CD8-positive, alpha-beta memory T cell (primary cell): ENCODE results near the gene HLA-F. TPM values are rescaled to one million over a fixed set of nuclear protein-coding genes. Genes with fewer than 3 reads are reported as not detected.

Experiments used
- CTCF ChIA-PET: fragments of 350-600 bp; sonication (Branson Sonifier 250); formaldehyde crosslinking; loops from one replicate; lab custom pipeline; 2021; ENCODE audit warnings: antibody characterized with exemption; lab: Charles Lee
- POLR2A ChIA-PET: fragments of 350-600 bp; sonication (Branson Sonifier 250); formaldehyde crosslinking; loops from one replicate; lab custom pipeline; 2021; ENCODE audit warnings: antibody characterized with exemption; lab: Charles Lee
- DNase-seq, 5 donors: peaks; one replicate each; pipeline versions ENCODE4 v3.0.0 to v3.0.0-alpha.2; 2020 to 2022; ENCODE audit warnings: mixed read lengths in 1 of 5
- H3K27ac ChIP-seq: one replicate; pipeline ENCODE4 v1.7.0; 2013; ENCODE audit warnings: low read depth, mild to moderate bottlenecking, low read length, moderate library complexity
- H3K27me3 ChIP-seq: 2 replicates; pipeline ENCODE4 v1.7.0; 2013; ENCODE audit warnings: low read length, mild to moderate bottlenecking; ENCODE audit not compliant: insufficient read depth, poor library complexity, severe bottlenecking
- H3K36me3 ChIP-seq: 2 replicates; pipeline ENCODE4 v1.7.0; 2013; ENCODE audit warnings: mild to moderate bottlenecking, low read length, moderate library complexity; ENCODE audit not compliant: insufficient read depth
- H3K4me1 ChIP-seq: 2 replicates; pipeline ENCODE4 v1.7.0; 2013; ENCODE audit warnings: mild to moderate bottlenecking, low read length, moderate library complexity; ENCODE audit not compliant: insufficient read depth
- H3K4me3 ChIP-seq: 2 replicates; pipeline ENCODE4 v1.7.0; 2013; ENCODE audit warnings: mild to moderate bottlenecking, low read length
- H3K9me3 ChIP-seq: 2 replicates; pipeline ENCODE4 v1.7.0; 2013; ENCODE audit warnings: mild to moderate bottlenecking, low read length
- H3K27ac Mint-ChIP-seq, 8 donors: one replicate each; pipeline ENCODE4 v1.8.0; 2020 to 2021; ENCODE audit warnings: mixed read lengths in 8 of 8, mild to moderate bottlenecking in 6 of 8, inconsistent platforms in 3 of 8, moderate library complexity in 3 of 8
- H3K27me3 Mint-ChIP-seq, 2 donors: one replicate each; pipeline ENCODE4 v1.8.0; 2020 to 2021; ENCODE audit warnings: mixed read lengths in 2 of 2, mild to moderate bottlenecking in 1 of 2, moderate library complexity in 1 of 2
- H3K36me3 Mint-ChIP-seq, 3 donors: one replicate each; pipeline ENCODE4 v1.8.0; 2020 to 2021; ENCODE audit warnings: mixed read lengths in 3 of 3, inconsistent platforms in 1 of 3, mild to moderate bottlenecking in 1 of 3
- H3K4me1 Mint-ChIP-seq, 3 donors: one replicate each; pipeline ENCODE4 v1.8.0; 2020 to 2021; ENCODE audit warnings: mixed read lengths in 3 of 3, inconsistent platforms in 1 of 3, mild to moderate bottlenecking in 1 of 3
- H3K4me3 Mint-ChIP-seq, 7 donors: one replicate each; pipeline ENCODE4 v1.8.0; 2020 to 2021; ENCODE audit warnings: mixed read lengths in 7 of 7, mild to moderate bottlenecking in 6 of 7, moderate library complexity in 4 of 7, inconsistent platforms in 2 of 7
- H3K9me3 Mint-ChIP-seq, 5 donors: one replicate each; pipeline ENCODE4 v1.8.0; 2020 to 2022; ENCODE audit warnings: mixed read lengths in 5 of 5, mild to moderate bottlenecking in 3 of 5, moderate library complexity in 2 of 5, inconsistent platforms in 1 of 5
- polyA plus RNA-seq: library from polyadenylated mRNA; unstranded; fragments of 300-500 nt; fragmentation: Illumina TruSeq; gene quantifications from one replicate; pipeline ENCODE4 v1.2.3, GENCODE V29; 2021
- total RNA-seq, 2 experiments: library from RNA; stranded (reverse); gene quantifications; one replicate each; pipeline ENCODE4 v1.2.3, GENCODE V29; 2021

HLA-F gene
- total and polyA plus RNA-seq, 3 experiments from 2014 or later = 222 to 500 (median 242) TPM

DNA sequence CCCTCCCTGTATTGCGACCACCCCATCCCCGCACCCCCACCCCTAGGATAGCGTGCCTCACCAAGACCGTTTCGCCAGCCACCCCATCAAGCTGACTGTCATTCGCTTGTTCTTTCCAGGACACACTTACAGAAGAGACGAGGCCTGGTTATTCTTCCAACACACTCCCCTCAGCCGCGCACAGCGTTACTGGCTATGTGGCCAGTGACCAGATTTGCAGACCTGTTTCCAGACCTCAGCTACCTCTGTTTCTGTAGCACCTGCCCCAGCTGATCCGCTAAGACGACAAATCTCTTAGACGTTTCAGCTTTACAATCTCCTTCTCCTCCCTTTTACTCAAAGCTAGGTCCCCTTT, 26.1 kb downstream of the HLA-F start:
- ChIA-PET POLR2A (interaction anchor here (0.6 to 1.7 kb wide), 9 partner anchors 9 to 1911 kb away, joined by 3 to 10 read pairs (median 3); partner anchors contain the start of gene PPP1R11), CTCF (interaction anchor here (1.0 to 8.7 kb wide), 10 partner anchors 9 to 99 kb away, joined by 3 to 126 read pairs (median 8); no protein-coding TSS in a partner anchor)
- H3K4me3 ChIP-seq = peak overlapping the region; percentile 89
- peaks cover 32% of the 10 kb centered on the region for H3K4me1 ChIP-seq
- no peaks in the 10 kb centered on the region for H3K27me3 ChIP-seq
- no peak for DNase-seq
- Mint-ChIP-seq H3K36me3 (peaks cover 0 to 24% (median 0%) of the 10 kb centered on the region in 3 donors), H3K4me3 (peak overlapping the region; percentile 91 to 99 (median 96)), H3K9me3 (no peaks in the 10 kb centered on the region), H3K4me1 (peaks cover 52 to 82% (median 60%) of the 10 kb centered on the region in 3 donors), H3K27ac (peak overlapping the region; percentile 29 to 98 (median 88)), H3K27me3 (peaks cover 0 to 4% of the 10 kb centered on the region in 2 donors)
- H3K27ac ChIP-seq = peak overlapping the region; percentile 51
- H3K36me3 ChIP-seq = no peaks in the 10 kb centered on the region
- no peaks in the 10 kb centered on the region for H3K9me3 ChIP-seq

DNA sequence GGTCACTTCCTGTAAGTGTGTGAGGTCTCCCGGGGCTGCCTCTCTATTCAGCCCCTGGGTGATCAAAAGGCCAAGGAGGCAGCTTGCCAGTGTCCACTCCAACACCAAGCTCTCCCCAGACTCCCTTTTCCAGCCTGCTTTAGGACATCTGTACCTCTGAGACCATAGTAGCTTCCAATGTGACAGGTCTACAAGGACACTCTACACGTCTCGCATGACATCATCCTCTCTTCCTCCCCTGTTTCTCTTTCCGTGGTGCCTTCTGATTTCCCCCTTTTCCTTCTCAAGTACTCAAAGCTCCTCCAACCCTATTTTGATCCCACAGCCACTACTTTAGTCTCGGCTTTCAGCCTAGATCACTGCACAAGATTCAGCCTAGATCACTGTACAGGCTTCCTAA, 26.4 kb downstream of the HLA-F start:
- no peaks in the 10 kb centered on the region for H3K9me3 Mint-ChIP-seq
- Histone ChIP-seq H3K27ac (peak overlapping the region; percentile 51), H3K36me3 (no peaks in the 10 kb centered on the region), H3K4me3 (peak overlapping the region; percentile 89), H3K9me3 (no peaks in the 10 kb centered on the region), H3K4me1 (peaks cover 32% of the 10 kb centered on the region), H3K27me3 (no peaks in the 10 kb centered on the region)
- peaks cover 52 to 82% (median 60%) of the 10 kb centered on the region in 3 donors for H3K4me1 Mint-ChIP-seq
- ChIA-PET POLR2A (interaction anchor here (0.6 to 1.7 kb wide), 9 partner anchors 9 to 1911 kb away, joined by 3 to 10 read pairs (median 3); partner anchors contain the start of gene PPP1R11), CTCF (interaction anchor here (1.0 to 8.7 kb wide), 10 partner anchors 9 to 100 kb away, joined by 3 to 126 read pairs (median 8); no protein-coding TSS in a partner anchor)
- no peak for DNase-seq
- H3K27ac Mint-ChIP-seq = peak overlapping the region; percentile 29 to 98 (median 88)
- H3K36me3 Mint-ChIP-seq = peaks cover 0 to 23% (median 0%) of the 10 kb centered on the region in 3 donors
- H3K4me3 Mint-ChIP-seq = peak overlapping the region; percentile 91 to 99 (median 96)
- peaks cover 0 to 4% of the 10 kb centered on the region in 2 donors for H3K27me3 Mint-ChIP-seq

DNA sequence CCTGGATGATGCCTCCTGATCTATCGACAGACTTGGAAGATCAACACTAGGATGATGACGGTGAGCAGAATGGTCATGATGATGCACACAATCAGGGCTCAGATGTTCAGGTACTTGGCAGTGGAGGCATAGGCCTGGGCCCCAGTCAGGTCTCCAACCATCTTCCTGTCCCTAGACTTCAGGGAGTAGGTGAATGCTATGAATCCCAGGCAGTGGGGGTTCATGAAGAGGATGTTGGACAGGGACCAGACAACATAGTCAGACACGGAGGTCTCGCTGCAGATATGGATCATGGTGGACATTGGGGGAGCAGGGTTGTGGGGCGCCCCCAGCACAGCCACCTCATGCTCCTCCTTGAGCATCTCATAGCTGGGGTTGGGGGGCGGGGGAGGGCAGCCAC, 27.5 kb downstream of the HLA-F start:
- peak overlapping the region in 4 of 7 donors; percentile 30 to 96 (median 66) for H3K4me3 Mint-ChIP-seq
- no peaks in the 10 kb centered on the region for H3K27me3 ChIP-seq

DNA sequence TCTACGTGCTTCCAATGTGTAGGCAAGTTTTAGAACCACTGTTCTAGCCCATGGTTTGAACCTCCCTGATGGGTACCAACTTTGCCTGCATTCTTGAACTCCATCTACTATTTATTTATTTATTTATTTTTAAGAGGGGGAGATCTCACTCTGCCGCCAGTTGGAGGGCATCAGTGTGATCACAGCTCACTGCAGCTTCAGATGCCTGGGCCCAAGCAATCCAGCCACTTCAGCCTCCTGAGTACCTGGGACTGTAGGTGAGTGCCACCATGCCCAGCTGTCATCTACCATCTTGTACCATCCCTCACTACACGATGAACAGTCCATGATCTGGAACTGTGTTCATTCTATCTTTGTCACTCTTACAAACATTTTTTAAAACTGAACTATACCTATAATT, 28.2 kb downstream of the HLA-F start:
- Histone ChIP-seq H3K27me3 (no peaks in the 10 kb centered on the region), H3K27ac (no peak overlapping the region), H3K4me3 (no peak overlapping the region), H3K36me3 (no peaks in the 10 kb centered on the region), H3K9me3 (no peaks in the 10 kb centered on the region), H3K4me1 (peaks cover 32% of the 10 kb centered on the region)
- Mint-ChIP-seq H3K4me3 (peak overlapping the region in 6 of 7 donors; percentile 87 to 98 (median 92)), H3K27me3 (peaks cover 0 to 2% of the 10 kb centered on the region in 2 donors), H3K9me3 (no peaks in the 10 kb centered on the region), H3K4me1 (peaks cover 54 to 68% (median 55%) of the 10 kb centered on the region in 3 donors), H3K27ac (peak overlapping the region in 7 of 8 donors; percentile 43 to 100 (median 91)), H3K36me3 (peaks cover 0 to 14% (median 0%) of the 10 kb centered on the region in 3 donors)
- POLR2A ChIA-PET = interaction anchor here (1.3 kb wide), 1 partner anchor 43 kb away, joined by 5 read pairs; no protein-coding TSS in a partner anchor
- no peak for DNase-seq
- CTCF ChIA-PET = interaction anchor here (4.0 to 8.7 kb wide), 3 partner anchors 15 to 44 kb away, joined by 19 to 126 read pairs (median 56); no protein-coding TSS in a partner anchor

More for the DNA sequence above, 27.5 kb downstream of the HLA-F start:
- Histone ChIP-seq H3K4me1 (peaks cover 32% of the 10 kb centered on the region), H3K9me3 (no peaks in the 10 kb centered on the region), H3K4me3 (no peak overlapping the region), H3K36me3 (no peaks in the 10 kb centered on the region), H3K27ac (no peak overlapping the region)
- CTCF ChIA-PET = interaction anchor here (2.6 to 8.7 kb wide), 4 partner anchors 14 to 84 kb away, joined by 11 to 126 read pairs (median 38); no protein-coding TSS in a partner anchor
- peaks cover 0 to 1% of the 10 kb centered on the region in 2 donors for H3K27me3 Mint-ChIP-seq
- POLR2A ChIA-PET = interaction anchor here (1.3 kb wide), 1 partner anchor 42 kb away, joined by 5 read pairs; no protein-coding TSS in a partner anchor
- no peaks in the 10 kb centered on the region for H3K9me3 Mint-ChIP-seq
- DNase-seq = no peak
- H3K4me1 Mint-ChIP-seq = peaks cover 58 to 75% (median 58%) of the 10 kb centered on the region in 3 donors
- H3K36me3 Mint-ChIP-seq = peaks cover 0 to 15% (median 0%) of the 10 kb centered on the region in 3 donors
- H3K27ac Mint-ChIP-seq = peak overlapping the region in 6 of 8 donors; percentile 17 to 88 (median 54)

DNA sequence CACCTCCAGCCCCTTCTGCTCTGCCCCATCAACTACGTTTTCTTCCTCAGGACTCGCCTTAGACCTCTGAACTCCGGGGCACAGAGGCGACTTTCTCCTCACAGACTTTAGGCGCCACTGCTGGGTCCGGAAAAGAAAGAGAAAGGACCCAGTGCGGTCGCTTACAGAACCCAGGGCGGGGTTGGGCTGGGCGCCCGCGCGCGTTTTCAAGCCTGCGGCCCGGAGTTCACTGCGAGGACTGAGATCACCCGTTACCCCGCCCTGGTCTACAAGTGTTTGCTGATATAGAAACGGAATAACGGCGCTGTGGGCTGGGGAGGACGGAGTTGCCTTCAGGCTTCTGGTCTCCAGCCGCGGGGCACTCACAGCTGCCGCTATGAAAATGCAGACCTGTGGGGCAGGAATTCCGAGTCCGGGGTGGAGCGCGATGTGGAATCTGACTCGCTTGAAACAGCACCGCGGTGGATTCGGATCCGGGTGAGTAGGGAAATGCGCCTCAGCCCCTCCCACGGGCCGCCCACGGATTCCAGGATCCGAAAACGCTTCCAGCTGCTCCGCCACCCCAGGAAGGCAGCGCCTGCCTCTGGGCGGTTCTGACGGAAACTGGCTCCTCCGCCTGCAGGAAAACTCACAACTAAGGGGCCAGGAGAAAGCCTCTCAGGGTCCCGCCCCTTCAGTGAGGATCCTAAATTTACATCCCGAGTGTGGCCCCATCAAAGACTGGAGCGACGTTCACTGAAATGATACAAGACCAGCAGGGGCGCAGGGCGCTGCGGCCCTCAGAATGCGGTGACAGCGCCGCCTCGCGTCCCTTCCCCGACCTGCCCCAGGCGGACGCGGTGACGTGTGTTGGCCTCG, 29.4 kb downstream of the HLA-F start:
- CTCF ChIA-PET = interaction anchor here (0.6 to 8.7 kb wide), 15 partner anchors 8 to 135 kb away, joined by 3 to 126 read pairs (median 5); no protein-coding TSS in a partner anchor
- Mint-ChIP-seq H3K4me1 (peaks cover 44 to 56% (median 45%) of the 10 kb centered on the region in 3 donors), H3K4me3 (peak overlapping the region; percentile 87 to 98 (median 92)), H3K9me3 (no peaks in the 10 kb centered on the region), H3K27ac (peak overlapping the region; percentile 78 to 100 (median 93)), H3K27me3 (peaks cover 0 to 10% of the 10 kb centered on the region in 2 donors), H3K36me3 (peaks cover 0 to 14% (median 0%) of the 10 kb centered on the region in 3 donors)
- Histone ChIP-seq H3K36me3 (no peaks in the 10 kb centered on the region), H3K4me1 (peaks cover 27% of the 10 kb centered on the region), H3K27ac (peak overlapping the region; percentile 82), H3K27me3 (no peaks in the 10 kb centered on the region), H3K9me3 (no peaks in the 10 kb centered on the region), H3K4me3 (peak overlapping the region; percentile 93)
- POLR2A ChIA-PET = interaction anchor here (1.5 kb wide), 2 partner anchors 15 to 103 kb away, joined by 3 to 5 read pairs; no protein-coding TSS in a partner anchor
- peak; percentile 74 to 87 (median 79) for DNase-seq

DNA sequence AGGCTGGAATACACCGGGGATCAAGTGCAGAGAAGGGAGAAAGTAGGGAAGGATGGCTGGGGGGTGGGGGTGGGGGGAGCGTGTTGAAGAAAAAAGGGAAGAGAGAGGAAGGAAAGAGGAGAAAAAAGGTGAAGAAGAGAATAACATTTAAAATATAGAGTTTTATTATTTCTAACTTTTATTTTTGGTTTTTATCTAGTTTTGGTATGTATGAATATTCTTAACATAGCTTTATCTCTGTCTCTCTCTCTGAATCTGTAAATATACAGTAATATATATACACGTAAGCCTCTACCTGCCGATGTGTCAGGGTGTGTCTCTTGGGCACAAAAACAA, 30.0 kb downstream of the HLA-F start:
- POLR2A ChIA-PET = interaction anchor here (1.1 to 1.5 kb wide), 3 partner anchors 16 to 103 kb away, joined by 3 to 5 read pairs (median 5); no protein-coding TSS in a partner anchor

DNA sequence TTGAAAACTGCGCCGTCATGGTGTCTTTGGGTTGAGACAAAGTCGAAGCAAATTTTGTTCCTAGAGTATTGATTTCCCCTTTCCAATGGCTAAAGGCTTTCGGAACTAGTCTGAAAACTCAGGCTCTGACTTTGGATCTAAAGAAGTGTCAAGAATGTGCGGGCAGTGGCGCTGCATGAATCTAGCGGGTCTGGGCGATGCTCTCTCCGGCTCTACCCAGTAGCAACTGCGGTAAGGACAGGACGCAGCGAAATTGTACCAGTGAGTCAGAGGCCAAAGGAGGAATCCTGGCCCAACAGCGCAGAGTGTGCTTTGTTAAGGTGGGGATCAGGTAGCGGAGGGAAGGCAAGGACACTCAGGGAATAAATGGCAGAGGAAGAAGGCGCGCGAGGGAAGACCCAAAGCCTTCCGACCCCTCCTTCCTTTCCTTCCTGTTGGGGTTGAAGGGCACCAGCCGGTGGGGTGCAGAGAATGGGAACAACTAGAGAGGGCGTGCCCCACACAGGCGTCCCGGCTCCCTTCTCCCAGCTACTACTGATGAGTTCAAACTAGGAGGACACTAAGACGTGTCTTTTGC, 32.1 kb downstream of the HLA-F start:
- Histone ChIP-seq H3K4me1 (peaks cover 14% of the 10 kb centered on the region), H3K27me3 (no peaks in the 10 kb centered on the region), H3K27ac (no peak overlapping the region), H3K36me3 (no peaks in the 10 kb centered on the region), H3K9me3 (no peaks in the 10 kb centered on the region), H3K4me3 (no peak overlapping the region)
- Mint-ChIP-seq H3K27me3 (peaks cover 0 to 14% of the 10 kb centered on the region in 2 donors), H3K9me3 (no peaks in the 10 kb centered on the region), H3K4me3 (peak overlapping the region in 1 of 7 donors; percentile 43), H3K36me3 (peaks cover 0 to 6% (median 0%) of the 10 kb centered on the region in 3 donors), H3K27ac (no peak overlapping the region), H3K4me1 (peaks cover 25 to 37% (median 30%) of the 10 kb centered on the region in 3 donors)
- POLR2A ChIA-PET = no interaction called here
- CTCF ChIA-PET = interaction anchor here (0.9 to 8.7 kb wide), 4 partner anchors 19 to 102 kb away, joined by 3 to 126 read pairs (median 36); no protein-coding TSS in a partner anchor
- DNase-seq = no peak

More for the DNA sequence above, 30.0 kb downstream of the HLA-F start:
- Histone ChIP-seq H3K9me3 (no peaks in the 10 kb centered on the region), H3K27ac (no peak overlapping the region), H3K4me3 (peak overlapping the region; percentile 93), H3K36me3 (no peaks in the 10 kb centered on the region), H3K27me3 (no peaks in the 10 kb centered on the region), H3K4me1 (peaks cover 21% of the 10 kb centered on the region)
- H3K27me3 Mint-ChIP-seq = peaks cover 0 to 11% of the 10 kb centered on the region in 2 donors
- H3K4me1 Mint-ChIP-seq = peaks cover 39 to 50% (median 39%) of the 10 kb centered on the region in 3 donors
- no peak for DNase-seq
- H3K36me3 Mint-ChIP-seq = peaks cover 0 to 11% (median 0%) of the 10 kb centered on the region in 3 donors
- H3K27ac Mint-ChIP-seq = peak overlapping the region; percentile 78 to 100 (median 93)
- peak overlapping the region; percentile 87 to 98 (median 92) for H3K4me3 Mint-ChIP-seq
- CTCF ChIA-PET = interaction anchor here (0.7 to 8.7 kb wide), 16 partner anchors 8 to 103 kb away, joined by 3 to 126 read pairs (median 6); no protein-coding TSS in a partner anchor
- no peaks in the 10 kb centered on the region for H3K9me3 Mint-ChIP-seq
